HUES64 (cell line): Measurements from ENCODE around the gene FOXG1.

Experiments used
- H3K27ac ChIP-seq: 2 replicates; pipeline ENCODE4 v1.7.0; 2013; ENCODE audit warnings: low read depth, low read length, inconsistent platforms
- H3K27me3 ChIP-seq: 2 replicates; pipeline ENCODE4 v1.6.1; 2013; ENCODE audit warnings: mild to moderate bottlenecking, low read length; ENCODE audit not compliant: insufficient read depth
- H3K36me3 ChIP-seq: 2 replicates; pipeline ENCODE4 v1.6.1; 2013; ENCODE audit warnings: mild to moderate bottlenecking, low read length; ENCODE audit not compliant: insufficient read depth
- H3K4me1 ChIP-seq: 2 replicates; pipeline ENCODE4 v1.6.1; 2013; ENCODE audit warnings: mild to moderate bottlenecking, low read length, moderate library complexity; ENCODE audit not compliant: insufficient read depth
- H3K4me3 ChIP-seq: 2 replicates; pipeline ENCODE4 v1.5.1; 2013; ENCODE audit warnings: mild to moderate bottlenecking, low read length, moderate library complexity
- H3K9ac ChIP-seq: 2 replicates; pipeline ENCODE4 v1.6.1; 2013; ENCODE audit warnings: mild to moderate bottlenecking, low read depth, low read length
- H3K9me3 ChIP-seq: 2 replicates; pipeline ENCODE4 v1.6.1; 2013; ENCODE audit warnings: low read depth, low read length; ENCODE audit not compliant: insufficient read depth
- WGBS: fragments of 150-250, 120-280 bp; methylation state at CpG from one replicate; pipeline ENCODE4 v1.1.7; 2013; ENCODE audit warnings: missing lambda C conversion rate; 5-methylcytosine and 5-hydroxymethylcytosine counted together

FOXG1 gene

DNA sequence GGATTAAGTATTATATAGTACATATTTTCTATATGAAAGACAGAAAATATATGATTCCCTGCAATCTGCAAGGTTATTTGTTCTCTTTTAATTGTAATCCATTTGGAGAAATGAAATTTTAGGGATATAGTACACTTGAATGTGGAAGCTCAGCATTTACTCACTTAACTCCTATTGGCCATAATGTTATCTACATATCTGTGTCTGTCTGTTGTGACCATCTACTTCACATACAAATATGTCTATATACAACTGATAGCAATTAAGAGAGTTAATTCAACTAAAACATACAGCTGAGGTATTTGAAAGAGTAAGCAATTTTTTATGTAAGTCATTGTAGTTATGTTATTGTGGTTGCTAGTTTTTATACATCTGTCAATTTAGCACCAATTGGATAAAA is 12.9 kb downstream of the FOXG1 start:
- Histone ChIP-seq H3K27me3 (peaks cover 100% of the 10 kb centered on the region), H3K4me3 (no peak overlapping the region), H3K4me1 (peaks cover 28% of the 10 kb centered on the region), H3K9me3 (no peaks in the 10 kb centered on the region), H3K36me3 (no peaks in the 10 kb centered on the region), H3K27ac (no peak overlapping the region), H3K9ac (no peak overlapping the region)

GRCh38 chr14:28780843-28781820 is 14.5 kb downstream of the FOXG1 start:
- Histone ChIP-seq H3K9ac (no peak overlapping the region), H3K4me3 (no peak overlapping the region), H3K36me3 (no peaks in the 10 kb centered on the region), H3K9me3 (no peaks in the 10 kb centered on the region; the same call in 1 of the 2 replicates), H3K27ac (no peak overlapping the region), H3K27me3 (peaks cover 100% of the 10 kb centered on the region), H3K4me1 (peaks cover 35% of the 10 kb centered on the region)
- WGBS = 22% methylated on average over 6 of the region's 6 CpGs

DNA sequence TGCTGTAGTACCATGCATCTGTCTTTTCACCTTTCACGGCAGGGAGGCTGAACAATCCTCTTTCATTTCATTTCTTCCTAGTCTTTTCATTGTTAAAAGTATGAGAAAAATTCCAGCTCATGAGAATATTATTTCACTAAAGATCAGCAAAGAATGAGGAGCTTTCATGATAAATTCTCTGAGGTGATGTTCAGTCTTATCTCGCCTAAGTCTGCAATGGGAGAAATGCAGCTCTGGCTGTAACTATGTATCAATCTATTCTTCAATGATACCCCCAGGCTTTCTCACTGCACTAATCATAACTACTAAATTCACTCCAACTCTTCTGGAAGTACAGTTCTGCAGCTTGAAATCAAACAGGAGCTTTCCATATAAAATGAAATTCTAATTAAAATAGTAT is 15.7 kb downstream of the FOXG1 start:
- Histone ChIP-seq H3K4me1 (peaks cover 35% of the 10 kb centered on the region), H3K9ac (no peak overlapping the region), H3K27me3 (peaks cover 100% of the 10 kb centered on the region), H3K9me3 (no peaks in the 10 kb centered on the region; the same call in 1 of the 2 replicates), H3K27ac (no peak overlapping the region), H3K36me3 (no peaks in the 10 kb centered on the region), H3K4me3 (no peak overlapping the region)
- 50% methylated on average over 1 of the region's 2 CpGs for WGBS

- no peaks in the 10 kb centered on the region for H3K36me3 ChIP-seq
- H3K4me1 ChIP-seq = peaks cover 35% of the 10 kb centered on the region
- no peak overlapping the region for H3K9ac ChIP-seq
- peaks cover 97% of the 10 kb centered on the region for H3K27me3 ChIP-seq
- no peaks in the 10 kb centered on the region; the same call in 1 of the 2 replicates for H3K9me3 ChIP-seq
- H3K27ac ChIP-seq = no peak overlapping the region
- no peak overlapping the region for H3K4me3 ChIP-seq
- WGBS = 22% methylated on average over 4 of the region's 4 CpGs
Observed at GRCh38 chr14:28783664-28784063, 17.1 kb downstream of the FOXG1 start.

DNA sequence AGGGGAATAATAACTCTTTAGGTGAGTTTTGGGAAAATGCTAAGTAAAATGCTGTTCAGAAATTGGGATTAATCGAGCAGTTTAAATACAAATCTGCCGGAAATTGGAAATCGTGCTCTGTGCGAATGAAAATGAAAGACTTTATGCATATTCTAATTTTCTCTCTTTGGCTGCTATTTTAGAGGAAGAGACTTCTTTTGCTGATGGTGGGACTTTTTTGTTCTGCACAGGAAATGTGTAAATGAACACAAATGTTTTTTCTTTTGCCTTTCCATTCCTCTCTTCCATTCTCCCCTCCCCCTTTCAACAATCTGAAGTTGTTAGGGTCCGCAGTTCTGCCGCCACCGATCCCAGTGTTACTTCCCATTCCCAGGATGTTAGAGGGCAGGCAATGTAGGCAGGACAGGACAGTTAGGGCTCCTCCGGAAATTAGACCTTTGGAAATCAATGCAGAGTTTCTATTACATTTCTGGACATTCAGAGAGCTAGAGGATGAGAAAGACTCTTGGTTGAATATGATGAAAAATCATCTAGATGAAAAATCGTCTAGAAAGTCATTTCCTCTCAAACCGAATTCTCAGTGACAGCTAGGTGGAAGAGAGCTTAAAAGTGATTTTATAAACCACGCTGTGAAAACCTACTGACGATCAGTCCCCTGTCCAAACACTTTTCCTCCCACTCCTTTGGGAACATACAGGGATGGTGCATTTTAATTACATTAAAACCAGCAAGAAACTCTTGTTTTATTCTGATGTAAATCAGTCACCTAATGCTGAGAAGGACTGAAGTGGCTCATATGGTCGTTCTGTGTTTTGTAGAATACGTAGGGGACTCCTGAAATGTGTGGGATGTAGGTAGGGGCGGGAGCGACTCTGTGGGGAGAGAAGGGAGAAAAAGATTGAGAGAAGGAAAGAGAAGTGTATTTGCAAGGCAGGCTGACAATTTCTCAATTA is 17.8 kb downstream of the FOXG1 start:
- Histone ChIP-seq H3K4me1 (peaks cover 35% of the 10 kb centered on the region), H3K4me3 (peak overlapping the region; percentile 57), H3K9ac (no peak overlapping the region), H3K36me3 (no peaks in the 10 kb centered on the region), H3K27me3 (peaks cover 97% of the 10 kb centered on the region), H3K27ac (no peak overlapping the region), H3K9me3 (no peaks in the 10 kb centered on the region; the same call in 1 of the 2 replicates)
- WGBS = 9% methylated on average over 14 of the region's 16 CpGs

GRCh38 chr14:28785096-28785952 is 18.7 kb downstream of the FOXG1 start:
- peaks cover 35% of the 10 kb centered on the region for H3K4me1 ChIP-seq
- no peaks in the 10 kb centered on the region for H3K36me3 ChIP-seq
- H3K27ac ChIP-seq = no peak overlapping the region
- no peaks in the 10 kb centered on the region; the same call in 1 of the 2 replicates for H3K9me3 ChIP-seq
- under 1% methylated on average over 62 of the region's 62 CpGs for WGBS
- peak overlapping the region; percentile 39 for H3K9ac ChIP-seq
- peaks cover 97% of the 10 kb centered on the region for H3K27me3 ChIP-seq
- peak overlapping the region; percentile 57 for H3K4me3 ChIP-seq

DNA sequence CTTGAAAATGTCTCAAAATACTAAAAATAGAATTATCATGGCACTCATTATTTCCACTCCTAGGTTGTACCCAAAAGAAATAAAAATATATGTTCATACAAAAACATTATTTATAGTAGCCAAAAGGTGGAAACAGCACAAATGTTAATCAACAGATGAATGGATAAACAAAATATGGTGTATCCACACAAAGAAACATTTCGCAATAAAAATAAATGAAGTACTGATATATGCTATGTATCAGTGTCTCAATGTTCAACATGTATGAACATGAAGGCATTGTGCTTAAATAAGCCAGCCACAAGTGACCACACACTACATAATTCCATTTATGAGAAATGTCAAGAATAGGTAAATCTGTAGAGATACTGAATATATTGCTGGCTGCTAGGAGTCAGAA is 40.9 kb downstream of the FOXG1 start:
- no peaks in the 10 kb centered on the region for H3K4me1 ChIP-seq
- WGBS = no CpG with 5 or more reads among the region's 1 CpG
- H3K36me3 ChIP-seq = no peaks in the 10 kb centered on the region
- no peak overlapping the region for H3K9ac ChIP-seq
- H3K9me3 ChIP-seq = no peaks in the 10 kb centered on the region
- no peaks in the 10 kb centered on the region for H3K27me3 ChIP-seq
- no peak overlapping the region for H3K27ac ChIP-seq
- H3K4me3 ChIP-seq = no peak overlapping the region

DNA sequence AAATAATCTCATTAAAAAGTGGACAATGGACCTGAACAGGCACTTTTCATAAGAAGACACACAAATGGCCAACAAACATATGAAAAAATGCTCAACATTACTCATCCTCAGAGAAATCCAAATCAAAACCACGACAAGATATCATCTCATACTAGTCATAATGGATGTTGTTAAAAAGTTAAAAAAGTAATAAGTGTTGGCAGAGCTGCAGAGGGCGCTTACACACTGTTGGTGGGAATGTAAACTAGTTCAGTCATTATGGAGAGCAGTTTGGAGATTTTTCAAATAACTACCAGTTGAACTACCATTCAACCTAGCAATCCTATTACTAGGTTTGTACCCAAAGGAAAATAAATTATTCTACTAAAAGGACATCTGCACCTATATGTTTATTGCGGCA is 47.2 kb downstream of the FOXG1 start:
- no peaks in the 10 kb centered on the region for H3K27me3 ChIP-seq
- no peak overlapping the region for H3K4me3 ChIP-seq
- no peak overlapping the region for H3K9ac ChIP-seq
- H3K9me3 ChIP-seq = no peaks in the 10 kb centered on the region
- no peak overlapping the region for H3K27ac ChIP-seq
- no CpG with 5 or more reads among the region's 3 CpGs for WGBS
- H3K36me3 ChIP-seq = no peaks in the 10 kb centered on the region
- H3K4me1 ChIP-seq = no peaks in the 10 kb centered on the region
